A549 (cell line): ENCODE results near the gene IL1RN.

Experiments
- CBX2 ChIP-seq: fragments of 200-600 bp; sonication (generic); IDR thresholded peaks from 2 replicates; pipeline ENCODE4 v1.6.1; 2016; ENCODE audit warnings: low read depth, mild to moderate bottlenecking, borderline replicate concordance
- ESRRA ChIP-seq: fragments of 150-350 bp; IDR thresholded peaks from 2 replicates; pipeline ENCODE4 v1.6.1; 2014; ENCODE audit warnings: mild to moderate bottlenecking, low read length, borderline replicate concordance
- MYC ChIP-seq: IDR thresholded peaks from 2 replicates; pipeline ENCODE4 v1.6.1; 2012; ENCODE audit warnings: mild to moderate bottlenecking, inconsistent platforms, low read length, improper control_type of control experiment, borderline replicate concordance
- POLR2A ChIP-seq: IDR thresholded peaks from 2 replicates; pipeline ENCODE4 v1.6.1; 2012; ENCODE audit warnings: mild to moderate bottlenecking, low read length
- RAD21 ChIP-seq, 2 experiments: fragments of >200 bp in 1 of 2; sonication (Bioruptor Twin) in 1 of 2; formaldehyde crosslinking in 1 of 2; IDR thresholded peaks in 1 of 2; conservative IDR thresholded peaks in 1 of 2; 2 replicates in 1 of 2; 3 replicates in 1 of 2; pipeline ENCODE4 v1.6.1; 2012 to 2018; ENCODE audit warnings: inconsistent platforms in 1 of 2
- SMC3 ChIP-seq: fragments of >200 bp; sonication (Bioruptor Twin); formaldehyde crosslinking; IDR thresholded peaks from 3 replicates; pipeline ENCODE4 v1.6.1; 2018; ENCODE audit warnings: inconsistent platforms
- TP53 ChIP-seq: fragments of 250-450 bp; sonication (Bioruptor Pico); IDR thresholded peaks from 2 replicates; pipeline ENCODE4 v1.5.0; 2021; ENCODE audit warnings: mild to moderate bottlenecking, moderate library complexity
- ZSCAN20 ChIP-seq: fragments of 250-450 bp; sonication (Bioruptor Pico); IDR thresholded peaks from 2 replicates; pipeline ENCODE4 v1.8.0; 2022; ENCODE audit warnings: mild to moderate bottlenecking, moderate library complexity
- TF ChIP-seq, protein P1 (sequence below): fragments of >200 bp; sonication (Bioruptor Twin); formaldehyde crosslinking; IDR thresholded peaks from 3 replicates; pipeline ENCODE4 v1.5.1; 2016
- TF ChIP-seq, protein P2 (sequence below): fragments of 250-450 bp; sonication (Bioruptor Pico); IDR thresholded peaks from 2 replicates; pipeline ENCODE4 v1.5.0; 2021; ENCODE audit warnings: mild to moderate bottlenecking, moderate library complexity, borderline replicate concordance

GRCh38 chr2:113164930-113165585 is 37.7 kb downstream of the IL1RN start:
- TF ChIP-seq CBX2 (no peak), MYC (no peak), POLR2A (no peak), SMC3 (no peak), RAD21 (conservative IDR thresholded peaks at IDR 0.05 in 1 of 2, IDR thresholded peaks at IDR 0.05 in 1 of 2) (no peak), TP53 (CRISPR knock-in tag) (no peak), ESRRA (no peak), ZSCAN20 (CRISPR knock-in tag) (no peak)
- TF ChIP-seq, protein P1, sequence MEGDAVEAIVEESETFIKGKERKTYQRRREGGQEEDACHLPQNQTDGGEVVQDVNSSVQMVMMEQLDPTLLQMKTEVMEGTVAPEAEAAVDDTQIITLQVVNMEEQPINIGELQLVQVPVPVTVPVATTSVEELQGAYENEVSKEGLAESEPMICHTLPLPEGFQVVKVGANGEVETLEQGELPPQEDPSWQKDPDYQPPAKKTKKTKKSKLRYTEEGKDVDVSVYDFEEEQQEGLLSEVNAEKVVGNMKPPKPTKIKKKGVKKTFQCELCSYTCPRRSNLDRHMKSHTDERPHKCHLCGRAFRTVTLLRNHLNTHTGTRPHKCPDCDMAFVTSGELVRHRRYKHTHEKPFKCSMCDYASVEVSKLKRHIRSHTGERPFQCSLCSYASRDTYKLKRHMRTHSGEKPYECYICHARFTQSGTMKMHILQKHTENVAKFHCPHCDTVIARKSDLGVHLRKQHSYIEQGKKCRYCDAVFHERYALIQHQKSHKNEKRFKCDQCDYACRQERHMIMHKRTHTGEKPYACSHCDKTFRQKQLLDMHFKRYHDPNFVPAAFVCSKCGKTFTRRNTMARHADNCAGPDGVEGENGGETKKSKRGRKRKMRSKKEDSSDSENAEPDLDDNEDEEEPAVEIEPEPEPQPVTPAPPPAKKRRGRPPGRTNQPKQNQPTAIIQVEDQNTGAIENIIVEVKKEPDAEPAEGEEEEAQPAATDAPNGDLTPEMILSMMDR, result no peak
- TF ChIP-seq, protein P2, sequence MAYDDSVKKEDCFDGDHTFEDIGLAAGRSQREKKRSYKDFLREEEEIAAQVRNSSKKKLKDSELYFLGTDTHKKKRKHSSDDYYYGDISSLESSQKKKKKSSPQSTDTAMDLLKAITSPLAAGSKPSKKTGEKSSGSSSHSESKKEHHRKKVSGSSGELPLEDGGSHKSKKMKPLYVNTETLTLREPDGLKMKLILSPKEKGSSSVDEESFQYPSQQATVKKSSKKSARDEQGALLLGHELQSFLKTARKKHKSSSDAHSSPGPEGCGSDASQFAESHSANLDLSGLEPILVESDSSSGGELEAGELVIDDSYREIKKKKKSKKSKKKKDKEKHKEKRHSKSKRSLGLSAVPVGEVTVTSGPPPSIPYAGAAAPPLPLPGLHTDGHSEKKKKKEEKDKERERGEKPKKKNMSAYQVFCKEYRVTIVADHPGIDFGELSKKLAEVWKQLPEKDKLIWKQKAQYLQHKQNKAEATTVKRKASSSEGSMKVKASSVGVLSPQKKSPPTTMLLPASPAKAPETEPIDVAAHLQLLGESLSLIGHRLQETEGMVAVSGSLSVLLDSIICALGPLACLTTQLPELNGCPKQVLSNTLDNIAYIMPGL (CRISPR knock-in tag), result no peak
